ENCODE measurements around the gene ALKBH3.

Gene ALKBH3

DNA sequence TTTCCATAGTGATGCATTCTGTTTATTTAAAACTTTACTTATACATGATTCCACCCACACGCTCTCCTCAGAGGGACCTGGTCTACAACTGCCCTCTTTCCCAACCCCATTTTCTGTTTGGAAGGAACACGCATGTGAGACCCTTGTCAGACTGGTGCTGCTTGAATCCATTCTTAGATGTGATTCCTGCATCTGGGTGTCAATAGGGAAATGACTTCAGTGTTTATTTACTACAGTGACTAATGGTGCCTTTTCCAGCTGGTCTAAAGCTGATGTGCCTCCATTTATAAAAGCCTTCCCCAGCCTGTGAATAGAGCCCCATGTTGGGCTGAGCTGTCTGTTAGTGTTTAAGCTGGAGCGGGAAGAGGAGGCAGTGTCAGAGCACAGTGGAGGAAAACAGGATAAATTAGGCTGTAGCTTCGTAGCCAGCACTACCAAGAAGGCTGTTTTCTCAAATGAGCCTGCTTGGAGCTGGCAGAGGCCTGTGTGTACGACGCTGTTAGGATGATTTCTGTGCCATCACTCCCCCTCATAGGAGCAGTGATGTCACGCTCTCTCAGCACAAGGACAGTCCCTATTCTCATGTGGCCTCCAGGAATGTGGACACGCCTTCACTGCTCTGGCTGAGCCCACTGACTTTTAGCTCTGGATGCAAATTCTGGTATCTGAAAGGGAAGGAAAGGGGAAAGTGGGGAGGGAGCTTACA lies 42.9 kb downstream of the ALKBH3 start:
- peak; percentile 86 for DNase-seq

- DNase-seq: no peak
Measured at GRCh38 chr11:43924112-43924855, 43.7 kb downstream of the ALKBH3 start.

GRCh38 chr11:43925063-43925931 lies 44.7 kb downstream of the ALKBH3 start:
- DNase-seq: no peak

GRCh38 chr11:43925932-43926505 lies 45.4 kb downstream of the ALKBH3 start:
- DNase-seq: no peak

- no peak for DNase-seq
Measured at GRCh38 chr11:43927070-43927469, 46.4 kb downstream of the ALKBH3 start.

DNA sequence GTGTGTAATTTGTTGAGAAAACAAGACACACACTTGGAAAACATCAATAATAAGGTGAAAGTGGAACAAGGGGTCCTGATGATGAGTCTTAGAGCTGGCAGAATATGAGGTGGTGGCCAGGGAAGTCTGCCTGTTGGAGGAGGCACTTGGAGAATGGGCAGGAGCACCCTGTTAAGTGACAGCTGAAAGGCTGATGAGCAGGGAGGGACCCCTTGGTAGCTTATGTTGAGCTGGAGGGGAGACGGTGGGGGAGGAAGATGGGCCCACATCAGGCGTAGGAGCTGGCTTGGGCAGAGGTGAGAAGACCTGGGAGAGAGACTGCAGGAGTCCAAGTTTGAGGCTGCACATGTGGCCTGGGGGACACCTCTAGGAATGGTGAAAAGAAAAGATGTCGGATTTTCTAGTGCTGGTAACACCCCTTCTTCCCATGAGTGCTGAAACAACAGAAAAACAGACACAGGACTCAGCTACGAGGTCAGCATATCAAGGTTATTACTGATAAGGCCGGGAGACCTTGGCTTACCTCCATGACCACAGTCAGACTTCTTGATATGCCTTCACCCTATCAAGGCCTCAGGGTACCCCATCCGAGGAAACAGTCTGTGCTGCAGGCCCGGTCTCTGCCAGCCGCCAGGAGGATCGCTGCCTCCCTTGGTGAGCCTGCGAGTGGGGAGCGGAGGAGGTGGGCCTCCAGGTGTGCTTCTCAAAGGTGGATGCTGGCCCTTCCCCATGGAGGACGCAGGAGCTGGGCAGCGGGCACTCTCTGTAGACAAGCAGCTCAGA lies 47.5 kb downstream of the ALKBH3 start:
- no peak for DNase-seq

- DNase-seq: no peak
Measured at GRCh38 chr11:43928721-43929120, 48.1 kb downstream of the ALKBH3 start.

DNA sequence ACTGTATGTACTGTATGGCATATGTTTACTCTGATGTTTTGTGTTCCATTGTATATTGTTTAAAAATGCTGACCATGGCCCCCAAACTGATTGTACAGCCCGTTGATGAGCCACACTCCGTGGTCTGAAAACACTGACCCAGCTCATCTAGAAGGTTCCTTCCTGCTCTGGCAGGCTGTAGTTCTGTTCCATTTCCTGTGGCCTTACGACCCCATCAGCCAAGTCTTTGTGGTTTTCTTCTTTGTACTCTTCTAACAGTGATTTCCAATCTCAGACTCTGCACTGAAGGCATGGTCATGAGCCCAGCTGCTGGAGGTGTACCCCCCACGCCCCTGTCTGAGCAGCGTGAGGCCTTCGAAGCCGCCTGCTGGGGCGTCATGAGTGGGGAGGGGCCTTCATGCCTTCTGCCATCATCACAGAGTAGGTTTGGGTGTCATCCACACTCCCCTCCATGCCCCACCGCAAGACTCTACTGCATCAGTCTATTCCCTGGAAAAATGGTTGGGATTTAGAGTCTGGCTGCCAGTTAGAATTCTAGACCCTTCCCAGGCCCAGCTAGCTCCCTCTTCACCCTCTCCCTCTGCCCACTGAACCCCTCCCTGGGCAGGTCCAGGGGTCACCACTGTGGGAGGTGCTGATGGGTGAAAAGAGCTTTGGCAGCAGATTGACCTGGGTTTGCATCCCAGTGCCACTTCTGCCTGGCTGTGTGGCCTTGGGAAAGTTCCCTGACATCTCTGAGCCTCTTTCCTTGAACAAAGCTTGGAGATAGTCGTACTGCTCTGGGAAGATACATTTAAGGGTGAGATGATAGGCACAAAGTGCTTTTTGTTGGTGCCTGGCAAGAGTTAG lies 50.5 kb downstream of the ALKBH3 start:
- DNase-seq: no peak

DNA sequence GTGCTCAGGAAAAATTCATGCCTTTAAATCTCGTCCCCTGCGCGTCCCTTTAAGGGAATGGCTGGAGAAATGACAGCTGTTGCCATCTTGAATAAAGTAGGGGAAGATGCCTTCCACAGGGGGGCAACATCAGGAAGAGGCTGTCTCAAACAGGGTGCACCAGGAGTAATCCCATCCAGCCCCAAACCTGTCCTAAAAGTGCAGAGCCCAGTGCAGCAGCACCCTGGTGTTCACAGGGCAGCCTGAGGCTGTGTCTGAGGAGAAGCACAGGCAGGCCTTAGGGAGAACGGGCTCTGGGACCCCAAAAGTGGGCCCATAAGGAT lies 51.0 kb downstream of the ALKBH3 start:
- DNase-seq: no peak

- DNase-seq: no peak
Measured at GRCh38 chr11:43933226-43933607, 52.6 kb downstream of the ALKBH3 start.

- DNase-seq: peak; percentile 54
Measured at GRCh38 chr11:43933608-43934551, 53.2 kb downstream of the ALKBH3 start.

GRCh38 chr11:43934601-43935423 lies 54.2 kb downstream of the ALKBH3 start:
- no peak for DNase-seq

GRCh38 chr11:43935424-43935979 lies 54.9 kb downstream of the ALKBH3 start:
- DNase-seq: no peak

DNA sequence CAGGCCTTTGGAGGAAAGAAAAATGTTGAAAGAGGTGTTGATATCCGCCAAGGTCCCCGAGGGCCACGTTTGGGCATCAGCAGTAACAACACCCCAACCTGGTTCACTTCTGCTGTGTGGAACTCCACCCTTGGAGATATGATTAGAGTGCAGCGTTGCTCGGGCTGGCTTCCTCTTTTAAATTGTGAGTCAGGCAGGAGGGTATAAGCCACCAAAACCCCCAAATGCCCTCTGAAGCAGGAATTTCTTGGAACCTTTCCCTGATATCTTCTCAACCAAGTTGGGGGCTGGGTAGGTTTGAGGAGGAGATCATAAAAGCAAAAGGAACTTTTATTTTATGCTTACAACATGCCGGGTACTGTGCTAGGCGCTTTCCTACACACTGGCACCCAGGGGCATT lies 55.4 kb downstream of the ALKBH3 start:
- no peak for DNase-seq

GRCh38 chr11:43937434-43938411 lies 57.1 kb downstream of the ALKBH3 start:
- DNase-seq: peak; percentile 87

- no peak for DNase-seq
Measured at GRCh38 chr11:43941257-43941994, 60.8 kb downstream of the ALKBH3 start.

All from fibroblast of skin of back (primary cell).